NCI-H187 treated with DMSO at 0.1 percent for 48 hours (cell line): ENCODE results near the gene CACNB3.

Experiments
- DNase-seq: peaks from one replicate; lab custom pipeline; 2025; lab: John Stamatoyannopoulos, UW

Gene CACNB3

DNA sequence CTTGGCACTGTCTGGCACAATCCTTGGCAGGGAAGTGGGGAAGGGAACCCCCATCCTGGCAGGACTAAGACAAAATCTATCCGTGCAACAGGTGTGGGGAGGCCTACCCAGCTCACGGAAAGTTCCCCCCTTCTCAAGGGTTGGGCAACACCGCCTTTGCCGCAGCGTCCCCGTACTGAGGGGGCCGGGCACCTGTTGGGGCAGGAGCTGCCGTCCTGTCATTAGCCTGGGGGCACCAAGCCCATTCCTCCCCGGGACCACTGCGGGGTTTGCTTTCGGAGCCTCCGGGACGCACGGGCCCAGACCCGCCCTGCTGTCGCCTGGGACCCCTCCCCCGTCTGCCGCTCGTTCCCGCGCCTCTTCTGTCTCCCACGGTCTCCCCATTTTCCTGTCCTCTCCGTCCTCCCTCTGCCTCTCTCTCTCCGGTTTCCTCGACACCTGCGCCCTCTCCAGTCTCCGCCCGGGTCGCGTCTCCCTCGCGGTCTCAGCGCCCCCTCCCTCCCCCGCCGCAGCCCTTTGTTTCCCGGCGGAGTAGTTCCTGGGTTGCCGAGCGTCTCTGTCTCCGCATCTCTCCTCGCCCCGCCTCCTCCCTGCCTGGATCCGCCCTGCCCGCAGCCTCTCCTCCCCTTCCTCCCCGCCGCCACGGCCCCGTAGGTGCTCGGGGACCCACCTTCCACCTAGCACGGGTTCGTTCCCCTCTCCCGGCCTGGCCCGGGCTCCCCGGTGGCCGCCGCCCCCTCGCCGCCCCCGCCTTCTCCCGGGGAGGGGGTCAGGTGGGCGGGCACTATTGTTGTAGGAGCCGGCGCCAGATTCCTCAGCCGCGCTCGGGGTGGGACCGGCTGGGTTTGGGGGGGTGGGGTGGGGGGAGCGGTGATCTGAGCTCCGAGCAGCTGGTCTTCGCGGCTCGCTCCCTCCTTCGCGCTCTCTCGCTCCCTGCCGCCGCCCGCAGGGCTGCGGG lies at the start of gene CACNB3:
Gene CACNB3 (plus strand): TSS at position 624 of the 958 bp plus-strand sequence. CDS start 434 bp downstream, outside the sequence.
- DNase-seq: peak; percentile 78

DNA sequence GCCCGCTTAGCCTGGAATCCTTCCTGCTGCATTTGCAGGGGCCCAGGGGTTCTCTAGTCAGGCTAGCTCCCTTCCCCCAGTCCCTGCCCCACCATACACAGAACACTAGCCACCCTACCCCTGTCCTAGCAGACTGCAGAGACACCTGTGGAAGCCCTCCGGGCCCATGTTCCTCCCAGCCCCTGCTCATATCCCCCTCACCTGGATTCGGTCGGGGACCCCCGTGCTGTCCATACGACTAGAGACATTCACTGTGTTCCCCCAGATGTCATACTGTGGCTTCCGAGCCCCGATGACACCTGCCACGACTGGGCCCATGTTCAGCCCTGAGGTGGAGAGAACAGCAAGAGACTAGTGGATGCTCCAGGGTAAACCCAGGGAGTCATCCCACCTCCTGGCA lies 49.6 kb upstream of the CACNB3 start:
- DNase-seq: no peak

DNA sequence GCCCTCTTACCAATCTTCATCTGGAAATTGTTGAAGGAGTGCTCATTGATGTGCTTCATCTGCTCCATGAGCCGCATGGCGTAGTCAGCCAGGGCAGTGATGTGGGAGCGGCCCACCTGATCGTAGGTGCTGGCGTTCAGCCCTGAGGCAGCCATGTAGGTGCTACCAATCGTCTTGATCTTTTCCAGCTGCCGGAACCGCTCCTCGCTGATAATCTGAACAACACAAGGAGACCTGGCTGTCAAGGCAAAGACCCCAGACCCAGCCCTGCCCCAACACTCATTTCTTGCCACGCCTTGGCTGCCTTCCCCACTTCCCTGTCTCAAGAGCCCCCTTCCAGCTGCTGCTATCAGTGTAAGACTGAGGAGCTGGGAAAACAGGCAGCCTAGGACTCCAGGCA lies 47.5 kb upstream of the CACNB3 start:
- DNase-seq: no peak

DNA sequence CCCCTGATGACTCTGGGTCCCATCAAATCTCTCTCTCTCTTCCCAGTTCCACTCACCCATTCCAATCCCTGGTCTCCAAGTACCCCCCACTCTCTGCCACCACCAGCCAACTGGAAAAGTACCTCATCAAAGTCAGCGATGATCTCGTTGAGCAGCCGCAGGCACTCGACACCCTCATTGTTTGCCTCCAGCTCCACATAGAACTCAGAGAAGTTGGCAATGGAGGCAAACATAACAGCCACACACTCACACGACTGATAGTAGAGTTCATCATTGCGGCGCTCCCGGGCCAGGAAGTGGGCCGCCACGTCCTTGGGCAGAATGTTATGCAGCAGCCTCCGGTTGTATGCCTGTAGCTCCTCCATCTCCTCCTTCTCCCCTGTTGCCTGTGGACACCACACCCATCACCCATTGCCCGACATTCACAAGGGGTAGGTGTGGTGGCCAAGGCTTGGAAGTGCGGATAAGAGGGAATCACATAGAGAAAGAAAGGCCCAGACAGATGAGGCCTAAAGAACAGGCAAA lies 46.6 kb upstream of the CACNB3 start:
- no peak for DNase-seq

DNA sequence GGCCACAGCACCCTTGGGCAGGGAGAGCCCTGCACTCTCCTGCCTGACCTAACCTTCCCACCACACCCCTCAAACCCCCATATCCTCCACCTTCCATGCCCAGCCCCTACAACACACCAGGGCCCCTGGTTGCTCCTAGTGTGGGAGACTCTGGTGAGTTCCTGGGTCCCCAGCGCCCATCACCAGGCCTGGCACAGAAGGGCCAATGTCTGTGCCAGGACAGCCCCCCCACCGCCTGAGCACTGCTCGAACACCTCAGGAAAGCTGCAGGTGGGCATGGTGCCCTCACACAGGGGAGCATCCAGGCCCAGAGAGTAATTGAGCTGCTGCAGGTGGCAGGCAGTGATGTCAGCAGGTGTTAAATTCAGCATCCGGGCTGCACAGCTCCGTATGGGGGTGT lies 44.6 kb upstream of the CACNB3 start:
- no peak for DNase-seq

DNA sequence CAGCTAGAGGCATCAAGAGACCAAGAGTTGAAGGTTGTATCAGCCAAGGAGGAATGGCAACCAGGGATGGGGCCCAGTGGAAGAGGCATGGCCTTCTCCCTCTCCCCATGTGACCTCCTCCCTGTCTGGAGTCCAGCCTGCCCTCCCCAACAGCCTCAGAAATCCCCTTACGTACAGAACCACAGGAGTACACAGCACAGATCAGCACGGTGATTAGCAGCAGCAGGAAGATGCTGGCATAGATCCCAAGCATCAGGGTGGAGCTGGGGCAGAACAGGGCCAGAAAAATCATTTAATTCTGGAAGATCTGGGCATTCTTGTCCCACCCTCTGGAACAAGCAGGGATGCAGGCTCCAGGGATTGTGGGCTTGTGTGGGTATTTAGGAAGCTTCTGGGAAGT lies 43.8 kb upstream of the CACNB3 start:
- DNase-seq: no peak

DNA sequence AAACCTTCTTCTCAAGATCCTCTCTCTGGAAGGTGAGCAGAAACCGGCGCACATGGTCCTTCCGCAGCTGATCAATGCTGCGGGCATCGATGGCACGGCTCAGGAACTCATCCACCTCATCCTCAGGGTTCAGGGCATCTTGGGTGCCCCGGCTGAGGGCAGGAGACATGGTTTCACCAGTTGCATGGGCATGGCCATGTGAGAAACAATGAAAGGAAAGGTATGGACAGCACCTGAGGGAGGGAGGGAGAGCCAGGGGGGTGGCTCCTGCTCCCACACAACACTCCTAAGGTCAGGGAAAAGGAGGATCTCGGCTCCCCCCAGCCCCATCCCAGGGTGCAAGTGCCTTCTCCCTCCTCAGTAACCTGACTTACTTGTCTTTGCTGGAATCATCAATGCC lies 43.0 kb upstream of the CACNB3 start:
- DNase-seq: no peak

DNA sequence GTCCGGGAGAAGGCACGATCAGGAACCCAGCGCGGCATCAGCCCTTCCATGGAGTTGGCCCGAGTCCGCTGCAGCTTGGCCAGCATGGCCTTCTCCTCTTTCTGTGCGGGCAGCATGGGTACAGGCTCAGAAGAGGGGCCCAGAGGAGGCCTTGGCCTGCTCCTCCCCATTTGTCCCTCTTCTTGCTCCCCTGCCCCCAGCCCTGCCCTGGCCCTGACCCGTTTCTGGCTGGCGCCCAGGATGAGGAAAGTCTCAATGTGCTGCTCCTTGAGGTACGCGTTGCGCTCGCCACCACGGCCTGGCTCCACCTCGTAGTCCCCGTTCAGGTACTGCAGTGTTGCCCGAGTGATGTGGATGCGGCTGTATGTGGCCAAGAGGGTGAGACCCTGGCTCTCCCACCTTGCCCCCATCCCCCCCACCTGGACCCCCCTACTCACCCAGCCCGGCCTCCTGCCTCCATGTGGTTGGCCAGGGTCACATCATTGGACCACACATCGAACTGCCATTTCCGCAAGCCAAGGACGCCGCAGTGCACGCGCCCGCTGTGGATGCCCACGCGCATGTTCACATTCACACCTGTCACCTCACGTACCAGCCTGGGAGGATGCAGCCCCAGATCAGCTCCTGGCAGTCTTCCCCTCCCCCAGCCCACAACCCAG lies 42.2 kb upstream of the CACNB3 start:
- no peak for DNase-seq

DNA sequence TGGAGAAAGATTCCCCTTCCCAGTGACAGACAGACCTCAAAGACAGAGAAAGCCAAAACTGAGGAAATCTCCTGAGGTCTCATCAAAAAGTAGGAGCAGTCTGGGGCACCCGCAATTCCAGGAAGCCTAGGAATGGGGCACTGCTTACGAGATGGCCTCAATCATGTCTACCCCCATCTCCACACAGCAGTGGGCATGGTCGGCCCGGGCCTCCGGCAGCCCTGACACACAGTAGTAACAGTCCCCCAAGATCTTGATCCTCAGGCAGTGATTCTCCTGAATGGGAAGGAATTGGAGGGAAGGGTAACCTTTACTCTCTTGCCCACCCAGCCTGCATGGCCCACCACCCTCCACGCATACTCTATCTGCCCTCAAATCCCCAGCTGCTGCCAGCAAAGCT lies 41.3 kb upstream of the CACNB3 start:
- DNase-seq: no peak

DNA sequence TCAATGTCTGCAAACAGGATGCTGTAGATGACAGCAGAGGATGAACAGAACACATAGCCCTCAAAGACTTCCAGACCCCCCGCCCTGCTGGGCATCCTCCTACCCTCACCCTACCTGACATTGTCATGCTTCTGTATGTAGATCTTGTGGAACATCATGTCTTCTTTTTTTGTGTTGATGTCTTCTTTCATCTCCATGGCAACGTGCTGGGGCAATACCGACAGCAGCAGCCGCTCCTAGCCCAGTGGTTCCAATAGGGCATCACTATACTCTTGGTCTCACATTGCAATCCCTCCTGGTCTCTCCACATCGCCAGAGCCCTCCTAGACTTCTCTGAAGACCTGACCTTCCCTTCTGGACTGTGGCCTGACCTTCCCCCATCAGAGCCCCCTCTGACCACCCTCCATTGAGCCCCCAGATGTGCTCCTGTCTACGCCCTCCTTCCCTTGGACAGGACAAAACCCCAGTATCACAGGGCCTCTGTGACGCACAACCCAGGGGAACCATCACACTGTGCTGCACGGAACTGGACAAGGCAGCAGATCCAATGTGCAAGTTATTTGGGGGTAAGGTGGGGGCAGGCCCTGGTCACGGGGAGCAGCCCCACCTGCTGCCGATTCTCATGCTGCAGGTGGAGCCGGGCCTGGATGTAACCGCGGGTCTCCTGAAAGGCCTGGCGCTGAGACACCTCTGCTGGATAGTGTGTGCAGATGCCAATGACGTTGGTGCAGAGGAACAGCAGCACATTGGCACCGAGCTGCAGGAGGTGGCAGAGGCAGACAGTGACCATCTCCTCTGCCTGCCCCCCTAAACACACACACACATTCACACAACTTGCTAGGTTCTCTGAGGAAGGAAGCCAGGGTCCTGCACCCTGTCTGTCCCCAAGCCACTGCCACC lies 40.5 kb upstream of the CACNB3 start:
- no peak for DNase-seq

DNA sequence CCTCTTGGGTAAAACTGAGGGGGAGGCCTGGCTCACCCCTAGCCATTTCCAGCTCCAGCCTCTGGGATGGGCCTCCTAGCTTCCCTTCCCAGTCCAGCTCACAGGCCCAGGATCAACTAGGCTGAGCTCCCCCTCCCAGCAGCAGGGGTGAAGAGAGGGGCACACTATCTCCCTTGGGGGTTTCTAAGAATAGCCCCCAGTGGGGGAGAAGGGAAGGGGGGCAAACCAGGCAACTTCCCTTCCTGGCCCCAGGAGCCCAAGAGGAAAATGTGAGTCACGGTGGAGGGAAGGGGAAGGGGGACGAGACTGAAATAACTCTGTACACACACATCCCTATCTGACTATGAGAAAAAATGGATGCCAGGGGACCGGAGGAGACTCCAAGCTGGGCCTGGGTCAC lies 38.4 kb upstream of the CACNB3 start:
- DNase-seq: no peak

DNA sequence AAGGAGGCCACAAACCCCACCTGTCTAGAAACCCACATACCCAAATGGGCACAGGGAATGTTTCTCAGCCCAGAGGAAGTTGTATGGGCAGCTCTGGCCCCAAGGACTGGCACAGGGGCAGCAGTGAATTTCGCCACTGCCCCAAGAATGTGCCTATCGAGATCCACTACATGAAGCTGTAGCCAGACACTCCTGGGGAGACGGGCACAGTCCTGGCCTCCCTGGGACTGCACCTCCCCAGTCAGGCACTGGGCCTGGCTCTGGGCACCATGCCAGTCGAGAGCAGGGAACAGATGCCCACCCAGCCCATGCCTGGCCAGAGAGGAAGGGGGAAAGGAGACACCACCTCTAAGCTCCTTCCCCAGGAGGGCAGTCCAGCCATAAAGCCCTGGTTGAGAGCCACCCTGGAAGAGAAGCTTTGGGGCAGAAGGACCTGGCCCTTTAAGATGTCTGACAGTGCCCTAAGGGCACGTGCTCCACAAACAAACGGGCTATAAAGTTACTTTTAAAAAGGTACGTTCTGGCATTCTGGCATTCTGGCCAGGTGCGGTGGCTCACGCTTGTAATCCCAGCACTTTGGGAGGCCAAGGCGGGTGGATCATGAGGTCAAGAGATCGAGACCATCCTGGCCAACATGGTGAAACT lies 37.8 kb upstream of the CACNB3 start:
- DNase-seq: no peak

DNA sequence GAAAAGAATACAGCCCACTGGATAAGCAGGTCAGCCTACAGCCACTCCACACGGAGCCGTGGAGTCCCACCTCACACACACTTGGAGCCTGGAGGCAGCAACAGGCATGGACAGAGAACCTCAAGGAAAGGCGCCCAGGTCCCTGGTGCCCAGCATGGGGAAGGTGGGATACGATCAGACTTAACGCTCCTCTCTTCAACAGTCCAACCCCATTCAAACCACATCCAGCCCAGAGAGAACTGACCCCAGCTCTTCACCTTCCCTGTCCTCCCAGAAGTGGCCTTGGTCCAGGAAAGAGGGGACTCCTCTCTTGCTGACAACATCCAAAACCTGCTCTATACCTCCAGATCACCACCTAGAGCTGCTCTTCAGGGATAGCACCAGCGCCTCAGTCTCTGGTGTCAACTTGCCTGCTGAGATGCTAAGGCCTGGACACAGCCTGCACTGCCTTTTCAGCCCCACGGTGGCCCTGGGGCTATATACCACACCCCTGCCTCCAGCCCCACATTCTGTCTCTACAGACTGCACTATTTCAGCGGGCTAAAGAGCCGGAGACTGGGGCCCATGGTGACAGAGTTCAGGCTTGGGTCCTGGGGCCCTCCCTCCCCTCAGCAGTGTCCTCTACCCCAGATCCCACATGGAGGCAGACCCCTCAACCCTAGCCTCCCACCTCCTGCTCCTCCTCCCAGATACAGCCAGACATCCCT lies 36.4 kb upstream of the CACNB3 start:
- no peak for DNase-seq

DNA sequence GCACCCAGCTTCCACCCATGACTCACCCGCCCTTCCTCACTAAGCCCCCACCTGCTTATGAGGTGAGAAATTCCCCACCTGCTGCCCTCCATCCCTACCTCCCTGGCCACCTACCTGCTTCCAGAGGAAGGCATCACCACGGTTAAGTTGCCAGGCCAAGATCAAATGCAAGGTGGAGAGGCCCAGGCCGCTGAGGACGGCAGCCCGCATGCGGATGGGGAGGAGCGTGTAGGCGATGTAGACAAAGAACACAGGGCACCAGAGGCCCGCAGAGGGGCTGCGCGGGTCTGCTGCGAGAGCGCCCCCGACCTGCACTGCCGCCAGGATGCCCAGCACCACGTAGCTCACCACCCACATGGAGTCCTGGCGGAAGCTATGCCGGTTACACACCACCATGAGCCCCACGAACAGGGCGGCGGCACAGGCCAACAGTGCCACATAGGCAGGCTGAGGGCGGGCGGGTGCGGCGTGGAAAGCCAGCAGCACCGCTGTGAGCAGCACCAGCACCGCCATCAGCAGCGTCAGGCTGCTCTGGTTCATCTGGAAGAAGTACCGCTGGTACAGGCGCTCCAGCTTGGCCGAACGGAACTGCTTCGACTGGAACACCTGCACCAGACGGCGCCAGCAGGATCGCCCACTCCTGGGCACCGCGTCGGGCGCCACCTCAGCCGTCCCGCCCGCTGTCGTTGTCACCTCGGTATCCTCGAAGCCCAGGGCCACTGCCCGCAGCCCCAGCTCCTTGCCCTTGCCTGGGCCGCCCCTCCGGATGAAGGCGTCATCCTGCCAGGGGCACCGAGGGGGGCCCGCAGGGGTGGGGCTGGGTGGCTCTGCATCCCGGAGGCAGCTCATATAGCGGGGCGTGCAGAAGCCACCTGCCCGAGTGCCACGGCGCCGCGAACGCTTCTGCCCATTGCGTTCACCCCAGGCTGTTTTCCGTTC lies 35.6 kb upstream of the CACNB3 start:
- DNase-seq: no peak

DNA sequence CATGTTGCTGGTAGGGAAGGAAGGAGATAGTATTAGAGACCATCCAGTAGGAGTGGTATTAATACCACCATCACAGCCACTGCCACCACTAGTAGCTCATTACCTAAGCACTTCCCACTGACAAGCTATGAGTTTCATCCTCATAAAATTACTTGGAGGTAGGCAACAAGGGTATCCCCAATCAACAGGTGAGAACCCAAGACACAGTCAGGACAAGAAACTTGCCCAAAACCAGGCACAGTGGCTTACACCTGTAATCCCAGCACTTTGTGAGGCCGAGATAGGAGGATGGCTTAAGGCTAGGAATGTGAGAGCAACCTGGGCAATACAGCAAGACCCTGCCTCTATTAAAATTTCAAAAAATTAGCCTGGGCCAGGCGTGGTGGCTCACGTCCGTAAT lies 34.9 kb upstream of the CACNB3 start:
- no peak for DNase-seq

DNA sequence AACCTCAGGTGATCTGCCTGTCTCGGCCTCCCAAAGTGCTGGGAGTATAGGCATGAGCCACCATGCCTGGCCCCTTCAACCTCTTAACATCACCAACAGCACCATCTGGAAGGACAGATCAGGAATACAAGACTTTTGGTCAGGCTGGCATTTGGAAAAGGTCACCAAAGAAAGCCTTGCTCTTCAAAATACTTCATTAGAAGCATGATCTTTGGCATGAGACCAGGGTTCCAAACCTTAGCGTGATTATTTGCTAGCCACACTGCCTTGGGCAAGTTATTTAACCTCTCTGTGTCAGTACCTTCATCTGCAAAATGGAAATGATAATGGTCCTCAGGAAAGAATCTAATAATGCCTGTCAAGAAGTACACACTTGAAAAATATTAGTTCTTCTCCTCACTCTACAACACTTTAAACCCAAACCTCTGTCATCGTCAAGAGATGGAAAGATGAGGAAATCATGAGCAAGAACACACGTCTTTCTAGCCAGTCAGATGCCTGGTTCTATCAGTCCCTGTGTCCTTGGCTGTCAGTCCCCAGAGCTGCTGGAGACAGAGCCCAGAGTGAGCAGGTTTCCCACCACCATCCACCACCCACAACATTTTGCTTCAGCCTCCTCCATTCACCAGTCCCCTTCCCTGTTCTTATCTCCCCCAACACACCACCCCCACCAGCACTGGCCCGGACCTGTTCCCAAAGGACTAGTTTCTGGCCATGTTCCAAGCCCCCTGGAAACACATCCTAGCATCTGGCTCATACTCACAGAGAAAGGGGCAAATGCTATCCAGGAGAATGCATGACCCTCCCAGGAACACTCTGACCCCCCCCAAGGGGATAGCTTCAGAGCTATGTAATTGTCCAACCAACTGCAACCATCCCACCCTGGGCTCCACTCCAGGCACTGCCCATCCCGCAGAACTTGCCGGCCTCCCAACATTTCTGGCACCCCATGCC lies 31.4 kb upstream of the CACNB3 start:
- no peak for DNase-seq

DNA sequence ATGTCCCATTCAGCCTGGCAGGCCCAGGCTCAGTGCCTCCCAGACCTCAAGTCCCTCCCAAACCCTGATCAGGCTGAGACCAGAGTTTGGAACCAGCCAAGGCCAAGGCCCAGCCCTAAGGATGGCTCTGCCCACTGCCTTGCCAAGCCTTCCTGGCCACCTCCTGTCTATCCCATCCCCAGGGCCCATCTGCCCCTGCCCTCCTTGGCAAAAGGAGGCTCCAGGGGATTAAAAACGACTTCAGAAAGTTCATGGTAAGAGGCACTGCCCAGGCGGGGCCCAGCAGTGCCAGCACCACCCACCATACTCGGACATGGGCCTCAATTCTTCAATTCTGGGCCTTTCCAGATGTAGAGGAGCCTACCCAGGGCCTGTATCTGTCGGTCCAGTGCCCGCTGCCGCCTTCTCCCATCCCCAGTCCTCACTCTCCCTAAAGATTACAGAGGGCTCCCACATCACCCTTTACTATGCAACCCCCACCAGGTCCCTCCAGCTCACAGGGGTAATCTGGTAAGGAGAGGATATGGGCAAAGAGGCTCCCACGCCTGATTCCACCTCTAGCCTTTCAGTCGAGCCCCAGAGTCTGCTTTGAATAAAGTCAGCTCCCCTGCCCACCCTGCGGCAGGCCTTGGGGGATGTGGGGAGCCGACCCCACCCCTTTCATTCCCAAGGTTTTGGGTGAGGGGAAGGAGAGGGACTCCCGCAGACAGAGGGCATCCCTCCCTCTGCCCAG lies 30.3 kb upstream of the CACNB3 start:
- DNase-seq: no peak

DNA sequence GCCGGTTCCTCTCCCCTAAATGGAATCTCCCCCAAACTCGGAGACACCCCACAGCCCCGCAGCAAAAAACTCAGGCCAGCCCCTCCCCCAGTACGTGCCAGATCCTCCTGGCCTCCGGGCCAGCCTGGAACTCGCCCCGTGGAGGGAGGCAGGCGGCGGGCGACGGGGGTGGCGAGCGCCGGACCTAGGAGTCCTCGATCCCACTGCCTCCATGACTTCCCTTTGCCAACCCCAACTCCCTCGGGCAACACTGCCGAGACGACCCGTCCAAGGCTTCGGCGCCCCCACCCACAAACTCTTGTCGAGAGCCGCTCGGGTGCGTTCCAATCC lies 29.8 kb upstream of the CACNB3 start:
- DNase-seq: no peak
